ENCODE data around the gene SMG6. TPM values are rescaled to one million over a fixed set of nuclear protein-coding genes. Genes with fewer than 3 reads are reported as not detected.

Gene SMG6
- total RNA-seq, 6 experiments from 2014 or later: 7.4 to 10.4 (median 8.9) TPM

- peak; percentile 87 to 91 (median 89) for DNase-seq
- peak; percentile 99 to 100 (median 100) for ATAC-seq
- peak overlapping the region in 1 of 3 donors; percentile 42 for H3K27ac ChIP-seq
- H3K4me3 ChIP-seq: no peak overlapping the region
- no peaks in the 10 kb centered on the region for H3K27me3 ChIP-seq
- TF ChIP-seq POLR2A (IDR thresholded peaks at IDR 0.05): no peak
- peak; percentile 98 to 99 (median 98) for TF ChIP-seq CTCF (IDR thresholded peaks at IDR 0.05)
- 22% methylated on average over 7 of the region's 7 CpGs for WGBS (ENCODE audit: insufficient coverage, low coverage, low lambda C conversion rate, missing lambda C conversion rate)
- no peaks in the 10 kb centered on the region for H3K9me3 ChIP-seq
- intact Hi-C loops (cut with DNase I): loop anchor here (5.0 to 10.0 kb wide), 2 partner anchors 188 to 190 kb away; partner anchors contain the start of gene HIC1 (in 2 of the 2)
- H3K4me1 ChIP-seq: peaks cover 0 to 6% (median 1%) of the 10 kb centered on the region in 4 donors
- H3K36me3 ChIP-seq: peaks cover 0 to 7% (median 0%) of the 10 kb centered on the region in 4 donors
Observed at GRCh38 chr17:2244545-2245525, 58.8 kb downstream of the SMG6 start.

- Histone ChIP-seq H3K4me3 (no peak overlapping the region), H3K4me1 (peaks cover 0 to 6% (median 1%) of the 10 kb centered on the region in 4 donors), H3K36me3 (peaks cover 0 to 7% (median 0%) of the 10 kb centered on the region in 4 donors), H3K27me3 (no peaks in the 10 kb centered on the region), H3K27ac (peak overlapping the region in 1 of 3 donors; percentile 42), H3K9me3 (no peaks in the 10 kb centered on the region)
- ATAC-seq (no peak), DNase-seq (no peak)
- TF ChIP-seq CTCF (IDR thresholded peaks at IDR 0.05): no peak
- TF ChIP-seq POLR2A (IDR thresholded peaks at IDR 0.05): no peak
- 66% methylated on average over 3 of the region's 5 CpGs for WGBS (ENCODE audit: insufficient coverage, low coverage, low lambda C conversion rate, missing lambda C conversion rate)
- intact Hi-C loops (cut with DNase I): loop anchor here (5.0 to 10.0 kb wide), 2 partner anchors 187 to 189 kb away; partner anchors contain the start of gene HIC1 (in 2 of the 2)
Observed at GRCh38 chr17:2243953-2244352, 59.6 kb downstream of the SMG6 start.

- no peak for TF ChIP-seq POLR2A (IDR thresholded peaks at IDR 0.05)
- TF ChIP-seq CTCF (IDR thresholded peaks at IDR 0.05): no peak
- DNase-seq (no peak), ATAC-seq (no peak)
- H3K27me3 ChIP-seq: no peaks in the 10 kb centered on the region
- intact Hi-C loops (cut with DNase I): loop anchor here (5.0 to 10.0 kb wide), 2 partner anchors 185 to 187 kb away; partner anchors contain the start of gene HIC1 (in 2 of the 2)
- no peak overlapping the region for H3K27ac ChIP-seq
- no peak overlapping the region for H3K4me3 ChIP-seq
- peaks cover 0 to 13% (median 1%) of the 10 kb centered on the region in 4 donors for H3K4me1 ChIP-seq
- WGBS (ENCODE audit: insufficient coverage, low coverage, low lambda C conversion rate, missing lambda C conversion rate): 75% methylated on average over 5 of the region's 5 CpGs
- H3K9me3 ChIP-seq: no peaks in the 10 kb centered on the region
- peaks cover 0 to 7% (median 0%) of the 10 kb centered on the region in 4 donors for H3K36me3 ChIP-seq
Observed at GRCh38 chr17:2241823-2242222, 61.8 kb downstream of the SMG6 start.

GRCh38 chr17:2240541-2240940 is 63.0 kb downstream of the SMG6 start:
- Histone ChIP-seq H3K9me3 (no peaks in the 10 kb centered on the region), H3K27me3 (no peaks in the 10 kb centered on the region), H3K27ac (no peak overlapping the region), H3K36me3 (peaks cover 0 to 8% (median 0%) of the 10 kb centered on the region in 4 donors), H3K4me3 (no peak overlapping the region), H3K4me1 (peaks cover 0 to 13% (median 1%) of the 10 kb centered on the region in 4 donors)
- WGBS (ENCODE audit: insufficient coverage, low coverage, low lambda C conversion rate, missing lambda C conversion rate): 80% methylated on average over 5 of the region's 13 CpGs
- ATAC-seq: no peak
- no peak for TF ChIP-seq POLR2A (IDR thresholded peaks at IDR 0.05)
- TF ChIP-seq CTCF (IDR thresholded peaks at IDR 0.05): no peak
- no peak for DNase-seq
- intact Hi-C loops (cut with DNase I): loop anchor here (5.0 to 10.0 kb wide), 2 partner anchors 183 to 186 kb away; partner anchors contain the start of gene HIC1 (in 2 of the 2)
